Measurements from ENCODE around the gene LTO1. TPM values are rescaled to one million over a fixed set of nuclear protein-coding genes. Genes with fewer than 3 reads are reported as not detected.

Gene LTO1
- total and polyA plus RNA-seq, 5 donors from 2014 or later: 15.5 to 37.6 (median 18.0) TPM

GRCh38 chr11:69670158-69670845, 4.9 kb downstream of the LTO1 start:
- Mint-ChIP-seq H3K27ac (peak overlapping the region; percentile 26 to 53 (median 28)), H3K36me3 (peaks cover 25% of the 10 kb centered on the region), H3K4me3 (peak overlapping the region in 3 of 4 donors; percentile 11 to 85 (median 79)), H3K9me3 (no peaks in the 10 kb centered on the region), H3K4me1 (peaks cover 0 to 49% (median 24%) of the 10 kb centered on the region in 4 donors), H3K27me3 (peaks cover 2% of the 10 kb centered on the region)
- DNase-seq (peak; percentile 38 to 49 (median 44)), ATAC-seq (ENCODE audit: low read depth in 2 of 2) (no peak)
- Histone ChIP-seq H3K36me3 (ENCODE audit: control insufficient read depth, insufficient read depth, low read length) (peaks cover 56% of the 10 kb centered on the region), H3K9me3 (ENCODE audit: control insufficient read depth in 2 of 2, low read length in 2 of 2) (no peaks in the 10 kb centered on the region), H3K27ac (ENCODE audit: insufficient read depth, low read length, poor library complexity, severe bottlenecking) (no peak overlapping the region), H3K4me3 (ENCODE audit: low read depth, low read length) (no peak overlapping the region), H3K4me1 (ENCODE audit: control insufficient read depth, insufficient read depth, low read length, poor library complexity, severe bottlenecking) (peaks cover 27% of the 10 kb centered on the region), H3K27me3 (ENCODE audit: control insufficient read depth, insufficient read depth, low read length) (no peaks in the 10 kb centered on the region)

DNA sequence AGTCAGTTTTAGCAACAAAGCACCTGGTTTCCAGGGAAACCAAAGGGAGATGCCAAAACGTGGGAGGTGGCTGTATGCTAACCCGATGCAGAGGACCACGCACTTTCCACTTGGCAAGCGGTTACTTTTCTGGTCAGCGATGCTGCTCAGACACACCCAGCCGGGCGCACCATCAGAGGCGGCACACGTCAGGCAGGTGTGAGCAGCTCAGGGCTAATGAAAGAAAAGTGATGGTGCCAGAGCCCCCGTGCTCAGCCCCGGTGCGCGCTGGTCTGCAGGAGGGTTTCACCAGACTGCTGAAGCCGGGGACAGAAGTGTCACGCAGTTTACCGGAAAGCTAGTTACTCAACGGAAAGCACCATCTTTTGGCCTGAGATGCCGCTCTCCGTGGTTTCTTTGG, 5.7 kb downstream of the LTO1 start:
- peaks cover 23% of the 10 kb centered on the region for H3K4me1 ChIP-seq (ENCODE audit: control insufficient read depth, insufficient read depth, low read length, poor library complexity, severe bottlenecking)
- H3K36me3 ChIP-seq (ENCODE audit: control insufficient read depth, insufficient read depth, low read length): peaks cover 62% of the 10 kb centered on the region
- ATAC-seq (ENCODE audit: low read depth in 2 of 2) (no peak), DNase-seq (no peak)
- Mint-ChIP-seq H3K4me3 (peak overlapping the region in 1 of 4 donors; percentile 54), H3K4me1 (peaks cover 0 to 43% (median 23%) of the 10 kb centered on the region in 4 donors), H3K27ac (no peak overlapping the region), H3K9me3 (no peaks in the 10 kb centered on the region), H3K36me3 (peaks cover 31% of the 10 kb centered on the region), H3K27me3 (no peaks in the 10 kb centered on the region)
- H3K4me3 ChIP-seq (ENCODE audit: low read depth, low read length): no peak overlapping the region
- no peaks in the 10 kb centered on the region for H3K9me3 ChIP-seq (ENCODE audit: control insufficient read depth in 2 of 2, low read length in 2 of 2)
- no peaks in the 10 kb centered on the region for H3K27me3 ChIP-seq (ENCODE audit: control insufficient read depth, insufficient read depth, low read length)
- H3K27ac ChIP-seq (ENCODE audit: insufficient read depth, low read length, poor library complexity, severe bottlenecking): no peak overlapping the region

DNA sequence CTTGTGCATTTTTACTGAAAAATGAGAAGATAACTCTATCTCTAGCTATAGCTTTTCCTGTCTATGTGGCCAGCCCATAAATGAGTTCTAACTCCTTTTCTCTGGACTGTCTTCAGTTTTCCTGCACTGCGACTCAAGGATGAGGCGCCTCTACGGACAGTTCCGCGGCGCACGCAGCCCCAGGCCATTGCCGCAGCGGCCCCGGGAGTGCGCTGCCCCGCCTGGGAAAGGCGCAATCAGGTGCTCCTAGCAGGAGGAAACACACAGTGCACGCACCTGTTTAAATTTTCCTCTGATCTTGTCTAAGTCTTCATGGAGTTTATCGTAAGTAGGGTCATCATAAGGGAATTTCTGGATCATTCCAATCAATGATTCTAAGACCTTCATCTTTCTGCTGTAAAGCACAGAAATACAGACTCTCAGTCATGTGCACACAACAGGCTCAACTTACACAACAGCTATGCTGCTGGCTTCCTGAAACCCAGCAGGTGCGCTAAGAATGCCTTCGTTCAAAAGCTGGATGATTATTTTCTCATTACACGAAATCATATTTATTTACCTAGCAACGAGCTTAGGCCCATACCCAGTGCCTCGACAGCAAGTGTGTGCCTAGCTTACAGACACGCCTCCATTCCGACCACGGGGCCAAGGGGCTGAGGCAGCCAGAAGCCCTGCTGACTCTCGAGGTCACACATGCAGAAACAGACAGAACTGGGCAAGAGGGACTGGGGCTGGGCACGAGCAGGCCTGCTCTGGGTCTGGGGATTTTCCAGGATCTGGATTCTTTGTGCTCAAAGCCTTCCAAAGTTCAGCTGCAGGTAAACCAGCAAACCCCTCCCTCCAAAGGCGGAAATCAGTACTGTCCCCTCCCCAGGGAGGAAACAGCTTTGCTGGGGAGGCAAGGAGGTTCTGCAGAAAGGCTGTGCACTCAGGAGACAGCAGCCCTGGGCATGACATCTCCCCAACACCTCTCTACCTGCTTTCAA, 7.2 kb downstream of the LTO1 start:
- Mint-ChIP-seq H3K4me3 (no peak overlapping the region), H3K27ac (peak overlapping the region in 1 of 3 donors; percentile 20), H3K36me3 (peaks cover 36% of the 10 kb centered on the region), H3K9me3 (no peaks in the 10 kb centered on the region), H3K27me3 (no peaks in the 10 kb centered on the region), H3K4me1 (peaks cover 0 to 30% (median 17%) of the 10 kb centered on the region in 4 donors)
- Histone ChIP-seq H3K27ac (ENCODE audit: insufficient read depth, low read length, poor library complexity, severe bottlenecking) (no peak overlapping the region), H3K9me3 (ENCODE audit: control insufficient read depth in 2 of 2, low read length in 2 of 2) (no peaks in the 10 kb centered on the region), H3K27me3 (ENCODE audit: control insufficient read depth, insufficient read depth, low read length) (no peaks in the 10 kb centered on the region), H3K4me3 (ENCODE audit: low read depth, low read length) (no peak overlapping the region), H3K36me3 (ENCODE audit: control insufficient read depth, insufficient read depth, low read length) (peaks cover 75% of the 10 kb centered on the region), H3K4me1 (ENCODE audit: control insufficient read depth, insufficient read depth, low read length, poor library complexity, severe bottlenecking) (peaks cover 8% of the 10 kb centered on the region)
- DNase-seq (no peak), ATAC-seq (ENCODE audit: low read depth in 2 of 2) (no peak)

GRCh38 chr11:69666752-69667536, 8.2 kb downstream of the LTO1 start:
- H3K27ac Mint-ChIP-seq: peak overlapping the region in 1 of 3 donors; percentile 20
- Histone ChIP-seq H3K27ac (ENCODE audit: insufficient read depth, low read length, poor library complexity, severe bottlenecking) (no peak overlapping the region), H3K36me3 (ENCODE audit: control insufficient read depth, insufficient read depth, low read length) (peaks cover 70% of the 10 kb centered on the region), H3K4me3 (ENCODE audit: low read depth, low read length) (no peak overlapping the region), H3K9me3 (ENCODE audit: control insufficient read depth in 2 of 2, low read length in 2 of 2) (no peaks in the 10 kb centered on the region), H3K4me1 (ENCODE audit: control insufficient read depth, insufficient read depth, low read length, poor library complexity, severe bottlenecking) (peaks cover 8% of the 10 kb centered on the region), H3K27me3 (ENCODE audit: control insufficient read depth, insufficient read depth, low read length) (no peaks in the 10 kb centered on the region)
- H3K27me3 Mint-ChIP-seq: no peaks in the 10 kb centered on the region
- peaks cover 36% of the 10 kb centered on the region for H3K36me3 Mint-ChIP-seq
- no peaks in the 10 kb centered on the region for H3K9me3 Mint-ChIP-seq
- no peak for DNase-seq
- no peak for ATAC-seq (ENCODE audit: low read depth in 2 of 2)
- peaks cover 0 to 23% (median 12%) of the 10 kb centered on the region in 4 donors for H3K4me1 Mint-ChIP-seq
- no peak overlapping the region for H3K4me3 Mint-ChIP-seq

- no peak overlapping the region for H3K4me3 Mint-ChIP-seq
- no peaks in the 10 kb centered on the region for H3K9me3 ChIP-seq (ENCODE audit: control insufficient read depth in 2 of 2, low read length in 2 of 2)
- no peak overlapping the region for H3K27ac ChIP-seq (ENCODE audit: insufficient read depth, low read length, poor library complexity, severe bottlenecking)
- H3K36me3 Mint-ChIP-seq: peaks cover 33% of the 10 kb centered on the region
- H3K27ac Mint-ChIP-seq: no peak overlapping the region
- DNase-seq (no peak), ATAC-seq (ENCODE audit: low read depth in 2 of 2) (no peak)
- H3K4me3 ChIP-seq (ENCODE audit: low read depth, low read length): no peak overlapping the region
- H3K9me3 Mint-ChIP-seq: no peaks in the 10 kb centered on the region
- peaks cover 8% of the 10 kb centered on the region for H3K4me1 ChIP-seq (ENCODE audit: control insufficient read depth, insufficient read depth, low read length, poor library complexity, severe bottlenecking)
- no peaks in the 10 kb centered on the region for H3K27me3 Mint-ChIP-seq
- peaks cover 0 to 18% (median 9%) of the 10 kb centered on the region in 4 donors for H3K4me1 Mint-ChIP-seq
- peaks cover 64% of the 10 kb centered on the region for H3K36me3 ChIP-seq (ENCODE audit: control insufficient read depth, insufficient read depth, low read length)
- no peaks in the 10 kb centered on the region for H3K27me3 ChIP-seq (ENCODE audit: control insufficient read depth, insufficient read depth, low read length)
Observed at GRCh38 chr11:69666261-69666660, 8.9 kb downstream of the LTO1 start.

DNA sequence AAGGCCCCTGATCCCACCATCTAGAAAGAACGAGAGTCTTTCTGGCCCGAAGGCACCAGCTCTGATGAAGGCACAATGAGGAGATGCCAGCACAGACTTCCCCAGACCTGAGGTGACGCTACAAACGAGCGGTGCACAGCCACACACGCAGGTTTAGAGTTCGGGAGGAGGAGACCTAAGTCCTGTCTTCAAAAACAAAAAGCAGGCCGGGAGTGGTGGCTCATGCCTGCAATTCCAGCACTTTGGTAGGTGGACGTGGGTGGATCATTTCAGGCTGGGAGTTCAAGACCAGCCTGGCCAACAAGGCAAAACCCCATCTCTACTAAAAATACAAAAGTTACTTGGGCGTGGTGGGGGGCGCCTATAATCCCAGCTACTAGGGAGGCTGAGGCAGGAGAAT, 9.5 kb downstream of the LTO1 start:
- no peaks in the 10 kb centered on the region for H3K27me3 ChIP-seq (ENCODE audit: control insufficient read depth, insufficient read depth, low read length)
- Mint-ChIP-seq H3K36me3 (peaks cover 33% of the 10 kb centered on the region), H3K27ac (no peak overlapping the region), H3K4me1 (peaks cover 0 to 16% (median 8%) of the 10 kb centered on the region in 4 donors), H3K27me3 (no peaks in the 10 kb centered on the region), H3K4me3 (no peak overlapping the region), H3K9me3 (no peaks in the 10 kb centered on the region)
- DNase-seq (no peak), ATAC-seq (ENCODE audit: low read depth in 2 of 2) (no peak)
- peaks cover 8% of the 10 kb centered on the region for H3K4me1 ChIP-seq (ENCODE audit: control insufficient read depth, insufficient read depth, low read length, poor library complexity, severe bottlenecking)
- H3K4me3 ChIP-seq (ENCODE audit: low read depth, low read length): no peak overlapping the region
- peaks cover 62% of the 10 kb centered on the region for H3K36me3 ChIP-seq (ENCODE audit: control insufficient read depth, insufficient read depth, low read length)
- no peak overlapping the region for H3K27ac ChIP-seq (ENCODE audit: insufficient read depth, low read length, poor library complexity, severe bottlenecking)
- H3K9me3 ChIP-seq (ENCODE audit: control insufficient read depth in 2 of 2, low read length in 2 of 2): no peaks in the 10 kb centered on the region

- no peaks in the 10 kb centered on the region for H3K9me3 Mint-ChIP-seq
- Histone ChIP-seq H3K4me3 (ENCODE audit: low read depth, low read length) (no peak overlapping the region), H3K36me3 (ENCODE audit: control insufficient read depth, insufficient read depth, low read length) (peaks cover 55% of the 10 kb centered on the region), H3K27ac (ENCODE audit: insufficient read depth, low read length, poor library complexity, severe bottlenecking) (no peak overlapping the region), H3K4me1 (ENCODE audit: control insufficient read depth, insufficient read depth, low read length, poor library complexity, severe bottlenecking) (no peaks in the 10 kb centered on the region), H3K9me3 (ENCODE audit: control insufficient read depth in 2 of 2, low read length in 2 of 2) (no peaks in the 10 kb centered on the region), H3K27me3 (ENCODE audit: control insufficient read depth, insufficient read depth, low read length) (no peaks in the 10 kb centered on the region)
- no peaks in the 10 kb centered on the region for H3K27me3 Mint-ChIP-seq
- DNase-seq (no peak), ATAC-seq (ENCODE audit: low read depth in 2 of 2) (no peak)
- peak overlapping the region in 2 of 3 donors; percentile 20 to 49 for H3K27ac Mint-ChIP-seq
- peaks cover 25% of the 10 kb centered on the region for H3K36me3 Mint-ChIP-seq
- no peak overlapping the region for H3K4me3 Mint-ChIP-seq
- H3K4me1 Mint-ChIP-seq: peaks cover 0 to 9% (median 5%) of the 10 kb centered on the region in 4 donors
Observed at GRCh38 chr11:69664901-69665300, 10.3 kb downstream of the LTO1 start.

All from CD4-positive, CD25-positive, alpha-beta regulatory T cell (primary cell).